Ishikawa (cell line): Measurements from ENCODE around the gene PIEZO2.

ENCODE experiments used
- CEBPB ChIP-seq: IDR thresholded peaks from 2 replicates; pipeline ENCODE4 v1.6.1; 2012
- CREB1 ChIP-seq: IDR thresholded peaks from 2 replicates; pipeline ENCODE4 v1.6.1; 2012; ENCODE audit warnings: low read depth
- EGR1 ChIP-seq: IDR thresholded peaks from 2 replicates; pipeline ENCODE4 v1.6.1; 2012
- EP300 ChIP-seq: IDR thresholded peaks from 2 replicates; pipeline ENCODE4 v1.6.1; 2012; ENCODE audit warnings: borderline replicate concordance
- FOXM1 ChIP-seq: IDR thresholded peaks from 2 replicates; pipeline ENCODE4 v1.6.1; 2012; ENCODE audit warnings: low read depth, borderline replicate concordance
- MAX ChIP-seq: IDR thresholded peaks from 2 replicates; pipeline ENCODE4 v1.6.1; 2012
- NFIC ChIP-seq: IDR thresholded peaks from 2 replicates; pipeline ENCODE4 v1.6.1; 2012
- RAD21 ChIP-seq: IDR thresholded peaks from 2 replicates; pipeline ENCODE4 v1.6.1; 2012; ENCODE audit warnings: low read depth
- TAF1 ChIP-seq: IDR thresholded peaks from 2 replicates; pipeline ENCODE4 v1.6.1; 2012; ENCODE audit warnings: low read depth, mild to moderate bottlenecking
- TCF12 ChIP-seq: IDR thresholded peaks from 2 replicates; pipeline ENCODE4 v1.6.1; 2012; ENCODE audit warnings: low read depth
- TEAD4 ChIP-seq: IDR thresholded peaks from 2 replicates; pipeline ENCODE4 v1.6.1; 2012
- YY1 ChIP-seq: IDR thresholded peaks from 2 replicates; pipeline ENCODE4 v1.6.1; 2012; ENCODE audit warnings: low read depth
- ZBTB7A ChIP-seq: IDR thresholded peaks from 2 replicates; pipeline ENCODE4 v1.6.1; 2012; ENCODE audit warnings: low read depth
- TF ChIP-seq, protein P1 (sequence below): IDR thresholded peaks from 2 replicates; pipeline ENCODE4 v1.6.1; 2012
- TF ChIP-seq, protein P2 (sequence below): IDR thresholded peaks from 2 replicates; pipeline ENCODE4 v1.6.1; 2012; ENCODE audit warnings: low read depth, mild to moderate bottlenecking

Gene PIEZO2

GRCh38 chr18:10860928-10861327 is 288.4 kb downstream of the PIEZO2 start:
- TF ChIP-seq MAX (no peak), YY1 (no peak), EGR1 (no peak), EP300 (no peak), CEBPB (no peak), CREB1 (no peak), FOXM1 (no peak), NFIC (no peak), TAF1 (no peak), RAD21 (no peak), ZBTB7A (no peak), TEAD4 (no peak), TCF12 (no peak)
- TF ChIP-seq, protein P1, sequence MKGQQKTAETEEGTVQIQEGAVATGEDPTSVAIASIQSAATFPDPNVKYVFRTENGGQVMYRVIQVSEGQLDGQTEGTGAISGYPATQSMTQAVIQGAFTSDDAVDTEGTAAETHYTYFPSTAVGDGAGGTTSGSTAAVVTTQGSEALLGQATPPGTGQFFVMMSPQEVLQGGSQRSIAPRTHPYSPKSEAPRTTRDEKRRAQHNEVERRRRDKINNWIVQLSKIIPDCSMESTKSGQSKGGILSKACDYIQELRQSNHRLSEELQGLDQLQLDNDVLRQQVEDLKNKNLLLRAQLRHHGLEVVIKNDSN = no peak
- TF ChIP-seq, protein P2, sequence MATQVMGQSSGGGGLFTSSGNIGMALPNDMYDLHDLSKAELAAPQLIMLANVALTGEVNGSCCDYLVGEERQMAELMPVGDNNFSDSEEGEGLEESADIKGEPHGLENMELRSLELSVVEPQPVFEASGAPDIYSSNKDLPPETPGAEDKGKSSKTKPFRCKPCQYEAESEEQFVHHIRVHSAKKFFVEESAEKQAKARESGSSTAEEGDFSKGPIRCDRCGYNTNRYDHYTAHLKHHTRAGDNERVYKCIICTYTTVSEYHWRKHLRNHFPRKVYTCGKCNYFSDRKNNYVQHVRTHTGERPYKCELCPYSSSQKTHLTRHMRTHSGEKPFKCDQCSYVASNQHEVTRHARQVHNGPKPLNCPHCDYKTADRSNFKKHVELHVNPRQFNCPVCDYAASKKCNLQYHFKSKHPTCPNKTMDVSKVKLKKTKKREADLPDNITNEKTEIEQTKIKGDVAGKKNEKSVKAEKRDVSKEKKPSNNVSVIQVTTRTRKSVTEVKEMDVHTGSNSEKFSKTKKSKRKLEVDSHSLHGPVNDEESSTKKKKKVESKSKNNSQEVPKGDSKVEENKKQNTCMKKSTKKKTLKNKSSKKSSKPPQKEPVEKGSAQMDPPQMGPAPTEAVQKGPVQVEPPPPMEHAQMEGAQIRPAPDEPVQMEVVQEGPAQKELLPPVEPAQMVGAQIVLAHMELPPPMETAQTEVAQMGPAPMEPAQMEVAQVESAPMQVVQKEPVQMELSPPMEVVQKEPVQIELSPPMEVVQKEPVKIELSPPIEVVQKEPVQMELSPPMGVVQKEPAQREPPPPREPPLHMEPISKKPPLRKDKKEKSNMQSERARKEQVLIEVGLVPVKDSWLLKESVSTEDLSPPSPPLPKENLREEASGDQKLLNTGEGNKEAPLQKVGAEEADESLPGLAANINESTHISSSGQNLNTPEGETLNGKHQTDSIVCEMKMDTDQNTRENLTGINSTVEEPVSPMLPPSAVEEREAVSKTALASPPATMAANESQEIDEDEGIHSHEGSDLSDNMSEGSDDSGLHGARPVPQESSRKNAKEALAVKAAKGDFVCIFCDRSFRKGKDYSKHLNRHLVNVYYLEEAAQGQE = no peak

GRCh38 chr18:10860382-10860781 is 289.0 kb downstream of the PIEZO2 start:
- TF ChIP-seq ZBTB7A (no peak), NFIC (no peak), RAD21 (no peak), EGR1 (no peak), TCF12 (no peak), EP300 (no peak), MAX (no peak), CREB1 (no peak), TEAD4 (no peak), TAF1 (no peak), YY1 (no peak)
- TF ChIP-seq, protein P1 = no peak
- TF ChIP-seq, protein P2 = no peak

DNA sequence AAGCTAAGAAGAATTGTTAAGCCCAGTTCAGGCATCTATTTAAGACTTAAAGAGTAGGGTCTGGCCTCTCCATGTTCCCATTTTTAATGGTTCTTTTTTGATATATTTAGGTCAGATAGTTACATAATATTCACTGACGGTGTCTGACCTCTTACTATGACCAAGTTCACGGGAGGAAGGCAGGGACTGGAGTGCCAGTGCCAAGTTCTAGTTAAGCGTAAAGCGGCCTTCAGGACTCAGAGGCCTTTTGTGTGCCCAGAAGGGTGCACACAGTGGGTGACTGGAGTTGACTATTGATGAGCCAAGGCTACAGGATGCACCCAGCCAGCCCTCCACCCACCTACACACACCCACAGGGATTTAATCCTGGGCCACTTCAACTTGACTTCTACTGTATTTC is 290.9 kb downstream of the PIEZO2 start:
- TF ChIP-seq RAD21 = no peak
- TF ChIP-seq, protein P2 = no peak
- TF ChIP-seq TAF1 = no peak
- no peak for TF ChIP-seq CREB1
- no peak for TF ChIP-seq YY1
- no peak for TF ChIP-seq NFIC
- TF ChIP-seq TCF12 = no peak
- TF ChIP-seq MAX = no peak
- no peak for TF ChIP-seq EGR1
- no peak for TF ChIP-seq CEBPB
- TF ChIP-seq FOXM1 = no peak
- TF ChIP-seq TEAD4 = no peak
- TF ChIP-seq, protein P1 = no peak
- no peak for TF ChIP-seq ZBTB7A
- TF ChIP-seq EP300 = no peak

DNA sequence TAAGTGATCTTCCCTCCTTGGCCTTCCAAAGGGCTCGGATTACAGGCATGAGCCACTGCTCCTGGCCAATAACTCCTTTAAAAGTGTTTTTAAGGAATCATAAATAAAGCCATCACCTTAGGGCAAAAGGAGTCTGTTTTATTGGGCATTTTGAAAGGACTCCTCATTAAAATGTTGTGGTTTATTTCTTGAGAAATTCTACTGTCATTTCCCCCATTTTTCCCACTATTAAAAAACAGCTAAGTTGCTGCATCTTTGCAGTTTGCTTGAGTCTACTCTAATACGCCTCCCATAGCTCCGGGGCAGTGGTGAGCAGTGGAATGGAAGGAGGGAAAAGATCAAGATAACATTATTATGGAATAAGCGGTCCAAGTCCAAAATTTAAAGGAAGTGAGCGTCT is 293.2 kb downstream of the PIEZO2 start:
- TF ChIP-seq EGR1 (no peak), EP300 (no peak), RAD21 (no peak), CEBPB (no peak), FOXM1 (no peak), TEAD4 (no peak), MAX (no peak), YY1 (no peak), NFIC (no peak), CREB1 (no peak), ZBTB7A (no peak), TAF1 (no peak), TCF12 (no peak)
- TF ChIP-seq, protein P2 = no peak
- TF ChIP-seq, protein P1 = no peak
